GM21737 (cell line): ENCODE data around the gene NXPH1.

Experiments used
- ATAC-seq: cut with Tn5 transposase; IDR thresholded peaks from one replicate; pipeline ENCODE4 v1.9.1; 2021; ENCODE audit warnings: mild to moderate bottlenecking, moderate library complexity; ENCODE audit not compliant: unreplicated experiment

Gene NXPH1

DNA sequence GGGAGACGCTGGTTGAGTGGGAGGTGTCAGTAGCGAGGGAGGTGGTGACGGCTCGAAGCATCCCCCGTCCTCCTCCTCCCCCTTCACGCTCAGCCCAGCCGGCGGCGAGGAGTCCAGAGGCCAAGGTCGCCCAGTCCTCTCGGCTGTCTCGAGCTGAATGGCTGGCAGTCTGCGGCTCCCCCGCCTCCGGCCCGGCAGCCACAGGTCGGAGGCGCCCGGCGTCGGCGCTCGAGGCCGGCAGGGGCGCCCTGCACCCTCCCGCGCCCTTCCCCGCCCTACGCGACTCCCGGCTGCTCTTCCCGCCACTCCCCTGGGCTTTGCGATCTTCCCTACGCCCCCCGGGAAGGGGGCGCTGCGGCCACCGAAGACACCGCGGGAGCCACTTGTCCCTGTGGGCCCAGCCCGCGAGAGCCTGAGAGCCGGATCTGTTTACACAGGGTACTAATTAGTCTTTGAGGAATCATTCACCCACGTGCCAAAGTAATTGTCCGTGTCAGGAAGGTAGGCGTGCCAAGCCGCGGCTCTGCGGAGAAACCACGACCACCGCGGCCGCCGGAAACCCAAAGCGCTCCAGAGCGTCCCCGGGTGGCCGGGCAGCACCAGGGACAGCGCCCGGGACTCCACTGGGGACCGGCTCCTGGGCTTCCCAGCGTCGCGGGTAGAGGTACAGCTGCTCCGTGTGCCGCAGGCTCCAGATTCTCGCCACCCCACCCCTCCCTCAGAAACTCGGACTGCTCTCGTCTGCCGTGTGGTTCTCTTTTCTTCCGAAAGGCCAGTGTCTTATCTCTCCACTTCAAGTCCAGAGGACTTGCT lies at the start of gene NXPH1:
Gene NXPH1 (plus strand): TSS at position 133 of the 813 bp plus-strand sequence.
- ATAC-seq: no peak

DNA sequence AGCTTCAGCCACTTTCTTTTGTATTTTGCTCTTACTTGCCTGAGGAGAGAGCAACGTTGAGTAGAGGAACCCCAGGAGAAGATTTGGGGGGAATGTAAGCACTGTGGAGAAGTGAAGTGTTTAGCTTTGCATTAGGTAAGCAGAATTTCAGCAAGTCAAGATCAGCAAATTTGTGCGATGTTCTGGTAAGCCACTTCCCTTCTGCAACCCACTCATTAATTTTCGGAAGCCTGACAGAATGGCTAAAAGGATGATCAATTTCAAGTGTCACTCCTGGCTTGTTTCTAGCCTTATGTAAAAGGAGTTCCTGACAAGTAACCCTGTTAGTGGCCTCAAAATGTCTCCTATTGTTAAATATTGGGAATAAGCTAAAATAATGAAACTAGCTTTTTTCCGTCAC lies 48.5 kb upstream of the NXPH1 start:
- no peak for ATAC-seq

DNA sequence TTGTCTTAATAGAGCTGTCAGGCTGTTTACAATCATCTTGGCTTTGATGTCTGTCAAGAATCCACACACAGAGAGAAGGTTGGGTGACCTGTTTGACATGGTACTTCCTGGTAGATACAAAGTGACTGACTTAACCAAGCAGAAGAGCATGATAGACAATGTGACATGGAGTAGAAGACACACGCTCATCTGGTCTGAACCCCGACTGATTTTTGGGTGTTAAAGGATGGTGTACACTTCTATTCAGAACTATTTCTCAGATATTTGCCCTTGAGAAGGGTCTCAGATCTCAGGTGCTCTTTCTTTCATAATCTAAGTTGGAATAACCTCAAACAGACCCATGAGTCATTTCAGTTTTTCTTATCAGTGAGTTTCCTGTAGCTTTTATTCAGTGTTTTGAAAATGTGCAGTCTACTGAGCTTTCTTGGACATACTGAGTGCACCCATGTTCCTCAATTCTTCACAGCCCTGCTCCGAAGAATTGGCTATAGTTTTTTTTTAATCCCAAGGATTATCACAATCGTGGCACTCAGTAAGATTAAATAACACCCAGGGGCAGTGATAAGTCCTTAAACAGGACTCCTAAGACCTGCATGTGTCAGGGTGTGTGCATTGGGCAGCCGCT lies 46.4 kb upstream of the NXPH1 start:
- peak; percentile 76 for ATAC-seq

DNA sequence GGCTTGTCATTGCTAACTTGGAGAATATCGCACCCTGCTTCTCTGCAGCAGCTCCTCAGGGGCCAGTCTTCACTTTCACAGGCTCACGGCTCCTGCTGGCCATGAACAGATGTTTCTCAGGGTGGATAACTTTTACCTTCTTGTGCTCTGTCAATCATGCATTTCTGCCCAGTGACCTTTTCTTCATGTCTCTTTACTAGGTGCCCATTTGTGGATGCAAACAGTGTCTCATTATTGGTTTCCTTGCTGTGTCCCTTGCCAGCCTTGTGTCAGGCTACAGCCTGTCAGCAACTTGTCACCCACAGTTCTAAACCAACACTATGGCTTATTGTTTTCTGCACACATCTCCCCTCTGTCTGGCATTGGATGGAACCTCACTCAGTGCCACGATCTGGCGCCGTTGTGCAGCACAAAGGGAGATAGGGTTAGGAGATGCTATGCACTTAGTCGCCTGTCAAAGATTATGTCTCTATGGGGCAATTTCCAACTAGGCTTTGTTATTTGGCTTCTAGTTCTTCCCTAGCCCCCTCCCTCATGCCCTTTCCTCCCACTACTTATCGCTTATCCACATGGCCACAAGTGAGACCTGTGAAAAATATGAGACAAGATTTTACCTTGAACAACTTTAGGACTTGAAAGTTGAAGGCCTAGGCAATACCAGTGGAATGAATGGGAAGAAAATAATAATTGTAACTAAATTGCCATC lies 45.7 kb upstream of the NXPH1 start:
- peak; percentile 31 for ATAC-seq

DNA sequence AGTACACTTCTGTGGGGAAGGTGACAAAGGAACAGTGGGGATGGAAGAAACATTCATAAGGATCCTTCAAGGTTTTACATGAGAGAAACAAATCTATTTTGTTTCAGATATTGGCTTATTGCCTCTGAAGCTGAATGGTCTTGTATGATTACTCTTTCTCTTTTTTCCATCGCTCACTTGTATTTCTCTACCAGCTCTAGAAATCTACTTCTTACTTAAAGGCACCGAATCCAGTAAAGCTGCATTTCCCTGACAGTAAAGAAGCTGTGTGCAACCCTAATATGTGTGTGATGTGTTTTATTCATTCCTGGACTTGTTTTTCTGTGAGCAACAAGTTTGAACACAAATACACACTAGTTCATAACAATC lies 45.2 kb upstream of the NXPH1 start:
- ATAC-seq: no peak

DNA sequence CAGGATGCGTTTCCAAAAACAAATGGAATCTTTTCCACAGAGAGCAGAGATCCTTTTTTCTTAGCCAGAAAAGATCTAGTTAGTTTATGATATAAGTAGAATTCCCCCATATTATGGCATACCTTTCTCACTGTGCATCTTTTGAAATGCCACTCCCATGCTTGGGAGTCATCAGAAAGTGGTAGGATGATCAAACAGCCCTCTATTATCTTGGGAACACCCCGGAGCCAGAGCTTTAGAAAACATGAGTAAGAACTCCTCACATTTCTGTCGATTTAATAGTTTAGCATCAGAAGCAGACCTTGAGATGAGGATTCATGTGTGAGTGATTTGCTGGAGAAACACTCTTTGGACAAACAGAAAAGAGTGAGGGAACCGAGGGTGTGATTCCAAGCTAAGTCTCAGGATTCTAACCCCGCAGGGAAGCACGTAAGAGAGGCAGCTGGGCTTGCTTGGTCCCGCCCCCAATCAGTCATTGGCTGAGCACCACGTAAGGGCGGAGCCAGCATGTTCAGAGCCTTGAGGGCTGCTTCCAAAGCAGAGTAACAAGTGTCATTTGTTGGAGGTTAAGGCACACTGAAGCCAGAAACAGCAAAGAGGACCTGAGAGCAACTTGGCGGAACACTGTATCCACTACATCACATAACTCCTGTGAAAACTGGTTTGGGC lies 43.7 kb upstream of the NXPH1 start:
- ATAC-seq: no peak

DNA sequence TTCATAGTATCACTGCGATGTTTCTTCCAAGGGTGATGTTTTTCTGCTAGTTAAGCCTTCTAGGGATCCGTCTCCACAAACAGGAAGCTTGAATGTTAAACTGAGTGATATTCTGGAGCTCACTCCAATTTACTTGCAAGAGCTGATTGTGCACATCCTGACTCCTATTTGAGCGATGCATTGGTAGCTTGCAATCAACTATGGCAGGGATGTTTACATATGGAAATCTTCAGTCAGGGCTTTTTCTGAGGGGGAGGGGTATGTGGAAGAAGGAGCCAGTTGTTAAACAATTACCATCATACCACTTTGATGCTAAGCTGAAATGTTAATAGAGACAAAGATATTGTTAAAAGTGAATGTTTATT lies 43.2 kb upstream of the NXPH1 start:
- ATAC-seq: no peak

DNA sequence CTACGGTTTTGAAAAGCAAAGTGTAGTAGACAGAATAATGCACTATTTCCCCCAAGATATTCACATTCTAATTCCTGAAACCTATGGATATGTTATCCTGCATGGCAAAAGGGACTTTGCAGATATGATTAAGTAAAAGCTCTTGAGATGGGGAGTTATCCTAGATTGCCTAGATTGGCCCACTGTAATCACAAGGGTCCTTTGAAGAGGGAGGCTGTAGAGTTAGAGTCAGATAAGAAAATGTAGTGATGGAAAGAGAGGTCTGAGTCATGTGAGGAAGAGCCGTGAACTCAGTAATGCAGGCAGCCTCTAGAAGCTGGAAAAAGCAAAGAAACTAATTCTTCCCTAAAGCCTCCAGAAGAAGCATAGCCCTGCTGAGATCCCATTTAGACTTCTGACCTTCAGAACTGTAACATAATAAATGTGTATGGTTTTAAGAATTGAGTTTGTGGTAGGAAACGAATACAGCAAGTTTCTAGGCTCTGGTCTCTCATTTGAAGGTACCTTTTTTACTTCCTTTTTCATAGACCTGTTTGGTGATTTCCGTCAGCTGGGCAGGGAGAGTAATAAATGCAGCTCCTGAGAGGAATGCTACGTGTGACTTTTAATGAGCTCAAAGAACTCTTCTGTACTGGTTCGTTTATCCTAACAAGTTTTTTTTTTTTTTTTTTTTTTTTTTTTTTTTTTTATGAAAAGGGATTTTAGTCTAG lies 41.9 kb upstream of the NXPH1 start:
- ATAC-seq: no peak

DNA sequence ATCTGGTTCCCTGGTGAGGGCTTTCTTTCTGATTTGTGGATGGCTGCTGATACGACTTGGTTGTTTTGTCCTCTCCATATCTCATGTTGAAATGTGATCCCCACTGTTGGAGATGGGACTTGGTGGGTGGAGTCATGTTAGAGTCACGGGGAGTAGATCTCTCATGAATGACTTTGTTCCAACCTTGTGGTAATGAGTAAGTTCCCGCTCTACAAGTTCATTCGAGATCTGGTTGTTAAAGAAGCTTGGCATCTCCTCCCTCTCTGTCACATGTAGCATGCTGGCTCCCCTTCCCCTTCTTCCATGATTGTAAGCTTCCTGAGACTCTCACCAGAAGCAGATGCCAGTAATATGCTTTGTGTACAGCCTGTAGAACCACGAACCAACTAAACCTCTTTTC lies 37.1 kb upstream of the NXPH1 start:
- ATAC-seq: no peak

DNA sequence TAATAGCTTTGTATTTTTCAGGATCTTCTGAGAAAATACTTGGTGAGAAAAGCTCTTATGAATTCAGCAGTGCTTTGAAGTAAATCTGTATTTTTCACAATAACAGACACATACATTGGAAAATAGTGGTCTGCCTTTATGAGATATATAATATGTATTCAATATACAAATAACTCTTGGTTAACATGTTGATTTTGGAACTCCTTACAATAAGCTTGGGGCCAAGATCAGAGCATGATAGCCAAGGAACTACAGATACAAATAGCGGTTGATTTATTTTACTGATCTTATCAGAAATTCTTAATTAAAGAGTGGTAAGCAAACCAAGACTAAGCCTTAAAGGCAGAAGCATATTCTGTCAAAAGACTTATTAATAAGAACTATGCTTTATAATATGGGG lies 24.5 kb upstream of the NXPH1 start:
- no peak for ATAC-seq

DNA sequence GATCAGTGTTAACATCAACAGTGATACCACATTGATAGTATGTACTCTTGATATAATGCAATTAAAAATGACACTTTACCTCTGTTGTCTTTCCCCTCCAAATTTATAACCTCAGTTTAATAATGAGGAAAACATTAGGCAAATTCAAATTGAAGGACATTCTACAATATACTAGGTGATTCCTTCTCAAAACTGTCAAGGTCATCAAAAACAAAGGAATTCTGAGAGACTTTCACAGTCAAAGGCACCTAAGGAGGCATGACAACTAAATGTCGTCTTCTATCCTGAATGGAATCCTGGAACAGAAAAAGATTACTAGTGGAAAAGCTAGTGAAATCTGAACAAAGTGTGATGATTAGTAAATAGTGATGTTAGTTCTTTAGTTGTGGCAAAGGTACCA lies 22.3 kb upstream of the NXPH1 start:
- ATAC-seq: no peak

DNA sequence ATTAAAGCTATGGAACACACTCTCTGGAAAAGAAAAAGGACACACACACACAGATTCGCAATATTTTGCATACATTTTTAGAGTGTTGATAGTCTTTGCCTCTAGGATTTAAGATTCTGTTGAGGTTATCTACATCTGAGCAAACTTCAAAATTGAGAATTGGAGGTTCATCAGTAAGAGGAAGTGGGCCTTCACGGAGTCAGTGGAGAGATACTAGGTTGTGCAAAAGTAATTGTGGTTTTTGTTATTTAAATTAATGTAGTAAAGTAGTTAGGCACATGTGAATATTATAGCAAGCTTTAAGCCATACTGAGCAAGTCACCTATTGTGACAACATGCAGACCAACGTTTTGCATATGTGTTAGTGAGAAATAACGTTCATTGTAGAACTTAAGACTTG lies 19.8 kb upstream of the NXPH1 start:
- ATAC-seq: no peak

DNA sequence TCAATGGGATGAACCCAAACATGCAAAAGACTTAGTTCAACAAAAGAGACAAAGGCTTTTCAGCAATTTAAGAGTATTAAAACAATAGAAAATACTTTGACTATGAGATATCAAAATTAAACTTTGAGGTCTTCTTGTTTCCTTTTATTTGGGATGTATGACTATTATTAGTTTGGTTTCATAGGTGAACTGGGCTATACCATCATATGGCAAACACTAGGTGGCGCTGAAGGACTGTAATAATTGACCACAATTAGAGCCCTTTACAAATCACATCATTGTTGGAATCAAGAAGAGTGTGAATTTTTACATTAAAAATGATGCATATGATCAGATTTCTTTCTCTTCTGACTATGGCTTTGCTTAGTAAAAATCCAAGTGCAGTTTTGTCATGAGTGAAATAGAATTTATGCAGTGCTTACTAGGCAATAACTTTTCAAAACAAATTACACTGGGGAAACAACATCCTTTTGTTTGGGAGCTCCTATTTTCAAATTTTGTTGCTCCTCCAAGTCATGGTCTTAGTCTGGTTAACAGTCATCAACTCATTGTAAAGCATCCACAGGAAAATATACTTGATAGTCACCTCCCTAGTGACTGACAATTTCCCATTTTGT lies 14.7 kb upstream of the NXPH1 start:
- ATAC-seq: peak; percentile 84

DNA sequence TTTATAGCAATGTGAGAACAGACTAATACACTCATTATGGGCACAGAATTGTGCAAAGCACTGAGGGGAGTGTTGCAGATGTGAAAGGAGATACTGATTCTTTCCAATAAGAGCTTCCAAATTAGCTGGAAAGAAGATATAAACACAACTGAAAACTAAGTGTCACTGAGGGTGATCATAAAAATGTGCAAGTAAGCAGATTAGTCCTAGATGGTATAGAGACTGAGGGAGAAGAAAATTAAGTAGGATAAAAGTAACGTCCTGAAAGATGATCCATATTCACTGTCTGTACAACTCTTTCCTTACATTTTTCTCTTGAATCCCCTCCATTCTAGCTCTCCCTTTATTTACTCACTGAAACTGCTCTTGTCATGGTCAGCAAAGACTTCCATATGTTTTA lies 11.2 kb upstream of the NXPH1 start:
- ATAC-seq: no peak

DNA sequence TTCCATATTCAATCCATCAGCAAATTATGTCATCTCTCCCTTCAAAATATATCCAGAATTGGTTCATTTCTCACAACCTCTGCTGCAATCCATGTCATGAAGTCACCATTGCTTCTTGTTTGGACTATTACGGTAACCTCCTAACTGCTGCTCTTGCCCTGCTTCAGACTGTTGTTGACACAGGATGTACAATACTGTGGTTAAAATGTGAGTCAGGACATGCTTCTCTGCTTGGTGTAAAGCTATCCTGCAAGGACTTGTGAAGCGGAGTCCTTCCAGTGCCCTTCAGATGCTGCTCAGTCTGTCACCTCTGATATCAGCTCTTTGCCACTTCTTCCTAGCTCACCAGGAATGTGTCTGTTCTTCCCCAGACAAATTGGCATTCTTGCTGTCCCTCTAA lies 10.4 kb upstream of the NXPH1 start:
- no peak for ATAC-seq

DNA sequence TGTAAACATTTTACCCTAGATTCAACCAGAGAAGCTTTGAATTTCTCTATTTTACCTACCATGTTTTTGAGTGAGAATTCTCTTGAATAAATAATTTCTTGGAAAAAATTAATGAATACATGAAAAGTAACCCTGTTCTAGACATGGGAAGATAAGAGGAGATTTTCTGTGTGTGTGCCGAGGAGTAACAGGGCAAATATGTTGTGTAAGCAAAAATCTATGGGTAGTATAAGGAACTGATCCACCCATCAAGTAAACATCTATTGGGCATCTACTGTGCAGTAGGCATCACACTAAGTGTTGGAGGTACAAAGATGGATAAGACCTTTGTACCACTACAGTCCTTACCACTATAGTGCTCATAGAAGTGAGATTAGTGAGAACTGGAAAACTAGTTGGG lies 8.2 kb upstream of the NXPH1 start:
- no peak for ATAC-seq

DNA sequence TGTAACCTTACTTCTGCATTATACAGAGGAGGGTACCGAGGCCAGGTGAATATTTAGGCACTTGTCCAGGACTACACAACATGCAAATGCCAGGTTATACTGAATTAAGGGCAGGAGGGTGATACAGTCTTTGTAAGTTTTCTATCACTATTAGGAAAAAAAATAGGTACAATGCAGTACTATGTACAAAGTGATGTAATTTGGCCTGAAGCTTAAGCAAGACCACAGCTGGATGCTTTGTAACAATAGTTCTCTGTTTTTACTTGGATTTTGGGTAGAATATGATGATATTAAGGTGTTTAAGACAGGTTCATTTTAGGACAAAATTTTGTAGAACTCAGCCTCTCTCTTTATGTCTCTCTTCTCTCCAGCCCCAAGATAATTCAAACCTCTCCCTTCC lies 2.8 kb upstream of the NXPH1 start:
- ATAC-seq: no peak

DNA sequence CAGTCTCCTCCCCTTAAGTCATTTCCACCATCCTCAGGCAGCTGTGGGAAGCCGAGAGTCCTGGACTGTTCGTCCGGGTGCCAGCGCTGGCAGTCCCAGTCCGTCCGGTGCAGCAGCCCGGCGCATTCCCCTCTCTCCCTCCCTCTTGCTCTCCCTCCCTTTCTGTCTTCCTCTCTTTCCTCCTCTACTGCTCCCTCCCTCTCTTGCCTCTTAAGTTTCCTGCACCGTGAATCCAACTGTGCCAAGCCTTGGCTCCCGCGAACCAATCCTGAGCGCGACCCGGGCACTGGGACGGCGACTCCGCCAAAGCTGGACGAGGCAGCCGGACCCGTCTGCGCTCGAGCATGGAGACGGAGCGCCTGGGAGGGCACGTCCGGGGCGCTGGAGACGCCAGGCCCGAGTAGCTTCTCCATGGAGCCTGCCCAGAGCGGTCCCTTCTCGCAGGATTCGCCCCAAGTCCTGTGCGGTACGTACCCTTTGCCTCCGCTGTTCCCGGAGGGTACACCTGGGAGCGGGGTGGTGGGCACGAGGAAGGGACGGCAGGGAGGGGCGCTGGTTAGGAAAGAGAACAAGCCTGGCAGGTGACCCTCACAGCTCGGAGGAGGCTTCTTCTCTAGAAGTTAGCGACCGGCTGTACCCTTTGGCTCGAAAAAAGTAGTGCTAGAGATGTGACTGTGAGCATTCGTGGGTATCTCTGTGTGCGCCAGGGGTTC lies 1.0 kb downstream of the NXPH1 start:
- ATAC-seq: no peak

DNA sequence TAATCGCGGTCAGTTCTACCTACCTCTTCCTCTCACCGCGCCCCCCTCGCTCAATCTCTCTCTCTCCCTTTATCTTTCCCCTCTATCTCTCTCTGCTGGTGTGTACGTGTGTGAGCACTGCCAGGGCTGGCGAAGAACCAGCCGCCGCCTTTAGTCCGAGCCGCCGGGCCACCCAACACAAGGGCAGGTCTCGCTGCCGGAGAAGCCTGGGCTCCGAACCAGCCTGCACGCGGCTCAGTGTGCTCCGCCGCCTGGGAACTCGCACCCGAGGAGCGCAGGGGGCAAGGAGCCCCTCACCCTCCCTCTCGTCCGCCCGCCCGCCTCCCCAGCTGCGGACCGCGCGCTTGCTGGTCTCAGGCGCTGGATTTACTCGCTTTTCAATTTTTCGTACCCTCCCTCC lies 1.7 kb downstream of the NXPH1 start:
- ATAC-seq: no peak
